SU-DHL-6 (cell line): ENCODE measurements around the gene FOXD2.

Experiments used
- EZH2phosphoT487 ChIP-seq: fragments of 200-600 bp; sonication (generic), shearing (Covaris generic); conservative IDR thresholded peaks from 2 replicates; pipeline ENCODE4 v1.6.1; 2018; ENCODE audit warnings: mild to moderate bottlenecking, antibody characterized with exemption, low read length, moderate library complexity, mixed read lengths
- TF ChIP-seq, protein P1 (sequence below): fragments of 200-600 bp; sonication (generic); IDR thresholded peaks from one replicate; pipeline ENCODE4 v1.5.1; 2017; ENCODE audit warnings: antibody characterized with exemption, mild to moderate bottlenecking, low read length, moderate library complexity; ENCODE audit not compliant: insufficient read depth, poor library complexity, severe bottlenecking

DNA sequence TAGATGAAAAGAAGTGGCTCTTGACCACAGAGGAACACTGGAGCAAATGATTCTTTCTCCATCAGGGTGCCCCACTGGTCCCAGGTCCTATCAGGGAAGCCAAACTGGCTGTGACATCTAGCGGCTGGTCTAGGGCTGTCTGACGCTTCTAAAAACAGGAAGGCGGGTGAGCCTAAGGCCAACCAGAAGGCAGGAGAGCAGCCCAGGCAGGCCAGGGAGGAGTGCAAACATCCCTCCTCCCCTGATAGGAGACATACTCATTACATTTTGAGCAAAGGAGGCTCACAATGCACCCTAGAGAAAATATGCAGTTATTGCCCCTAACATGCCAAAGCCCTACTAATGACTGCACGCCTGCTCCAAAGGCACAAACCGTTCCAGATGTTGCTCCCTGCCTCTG, 32.1 kb upstream of the FOXD2 start:
- TF ChIP-seq, protein P1, sequence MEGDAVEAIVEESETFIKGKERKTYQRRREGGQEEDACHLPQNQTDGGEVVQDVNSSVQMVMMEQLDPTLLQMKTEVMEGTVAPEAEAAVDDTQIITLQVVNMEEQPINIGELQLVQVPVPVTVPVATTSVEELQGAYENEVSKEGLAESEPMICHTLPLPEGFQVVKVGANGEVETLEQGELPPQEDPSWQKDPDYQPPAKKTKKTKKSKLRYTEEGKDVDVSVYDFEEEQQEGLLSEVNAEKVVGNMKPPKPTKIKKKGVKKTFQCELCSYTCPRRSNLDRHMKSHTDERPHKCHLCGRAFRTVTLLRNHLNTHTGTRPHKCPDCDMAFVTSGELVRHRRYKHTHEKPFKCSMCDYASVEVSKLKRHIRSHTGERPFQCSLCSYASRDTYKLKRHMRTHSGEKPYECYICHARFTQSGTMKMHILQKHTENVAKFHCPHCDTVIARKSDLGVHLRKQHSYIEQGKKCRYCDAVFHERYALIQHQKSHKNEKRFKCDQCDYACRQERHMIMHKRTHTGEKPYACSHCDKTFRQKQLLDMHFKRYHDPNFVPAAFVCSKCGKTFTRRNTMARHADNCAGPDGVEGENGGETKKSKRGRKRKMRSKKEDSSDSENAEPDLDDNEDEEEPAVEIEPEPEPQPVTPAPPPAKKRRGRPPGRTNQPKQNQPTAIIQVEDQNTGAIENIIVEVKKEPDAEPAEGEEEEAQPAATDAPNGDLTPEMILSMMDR: no peak
- TF ChIP-seq EZH2phosphoT487: no peak
